NCI-H2171 treated with DMSO at 0.1 percent for 48 hours (cell line): ENCODE measurements around the gene ZNF598.

Experiments
- DNase-seq: peaks from one replicate; lab custom pipeline; 2025; lab: John Stamatoyannopoulos, UW

ZNF598 gene

GRCh38 chr16:1990351-1991134 is 19.1 kb downstream of the ZNF598 start:
- DNase-seq, result peak; percentile 22

GRCh38 chr16:1990101-1990350 is 19.6 kb downstream of the ZNF598 start:
- no peak for DNase-seq

DNA sequence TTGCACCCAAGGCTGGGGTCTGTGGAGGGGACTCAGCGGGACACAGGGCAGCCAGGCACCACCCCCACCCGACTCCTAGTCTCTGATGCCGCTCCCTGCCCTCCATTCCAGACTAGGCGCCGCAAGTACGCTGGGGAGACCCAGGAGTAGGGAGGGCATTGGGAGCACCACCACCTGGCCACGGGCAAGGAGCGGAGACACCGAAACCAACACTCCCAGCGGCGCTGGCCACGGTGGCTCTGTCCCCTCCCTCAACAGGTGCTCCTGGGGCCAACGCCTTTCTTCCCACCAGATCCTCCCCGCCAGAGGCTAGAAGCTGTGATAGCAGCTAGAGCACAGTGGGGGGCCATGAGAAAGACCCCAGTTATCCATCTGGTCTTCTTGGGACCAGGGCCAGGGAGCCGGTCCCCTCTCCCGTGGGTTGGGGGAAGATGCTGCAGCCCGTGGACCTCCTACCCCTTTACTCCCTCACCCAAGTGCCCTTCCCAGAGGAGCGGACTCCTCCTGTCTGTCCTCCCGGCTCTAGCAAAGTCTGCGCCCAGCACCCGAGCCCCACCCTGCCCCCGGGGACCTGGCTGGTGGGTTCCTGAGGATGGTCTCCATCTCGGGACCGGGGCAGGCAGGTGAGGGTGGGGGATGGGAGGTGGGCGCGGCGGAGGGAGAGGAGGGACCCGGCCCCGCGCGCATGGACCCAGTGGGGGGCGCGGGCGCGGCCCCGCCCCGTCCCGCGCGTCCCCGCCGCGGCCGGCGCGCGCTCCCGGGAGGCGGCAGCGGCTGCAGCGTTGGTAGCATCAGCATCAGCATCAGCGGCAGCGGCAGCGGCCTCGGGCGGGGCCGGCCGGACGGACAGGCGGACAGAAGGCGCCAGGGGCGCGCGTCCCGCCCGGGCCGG is 20.2 kb downstream of the ZNF598 start, which contains the start of gene SYNGR3:
Gene SYNGR3, plus strand, starts transcription at position 762 of the 892 bp plus-strand sequence. CDS start 133 bp downstream, outside the sequence.
- peak; percentile 72 for DNase-seq

DNA sequence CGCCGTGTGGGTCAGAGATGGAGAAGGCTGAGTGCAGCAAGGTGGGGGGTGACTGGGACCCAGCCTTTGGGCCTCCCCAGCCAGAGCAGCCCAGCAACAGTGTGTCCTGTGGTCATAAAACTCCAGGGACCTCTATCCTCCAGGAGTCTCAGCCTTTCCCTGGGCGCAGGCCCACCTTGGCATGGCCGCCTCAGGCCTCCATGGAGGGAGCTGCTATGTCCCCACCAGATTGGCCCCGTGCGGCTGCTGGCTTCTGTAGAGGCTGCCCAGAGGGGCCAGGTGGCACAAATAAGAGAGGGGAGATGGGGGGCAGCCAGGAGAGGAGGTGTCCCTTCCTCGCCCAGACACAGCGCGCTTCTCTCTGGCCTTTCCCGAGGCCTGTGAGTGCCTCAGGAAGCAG is 22.4 kb downstream of the ZNF598 start:
- DNase-seq, result no peak

DNA sequence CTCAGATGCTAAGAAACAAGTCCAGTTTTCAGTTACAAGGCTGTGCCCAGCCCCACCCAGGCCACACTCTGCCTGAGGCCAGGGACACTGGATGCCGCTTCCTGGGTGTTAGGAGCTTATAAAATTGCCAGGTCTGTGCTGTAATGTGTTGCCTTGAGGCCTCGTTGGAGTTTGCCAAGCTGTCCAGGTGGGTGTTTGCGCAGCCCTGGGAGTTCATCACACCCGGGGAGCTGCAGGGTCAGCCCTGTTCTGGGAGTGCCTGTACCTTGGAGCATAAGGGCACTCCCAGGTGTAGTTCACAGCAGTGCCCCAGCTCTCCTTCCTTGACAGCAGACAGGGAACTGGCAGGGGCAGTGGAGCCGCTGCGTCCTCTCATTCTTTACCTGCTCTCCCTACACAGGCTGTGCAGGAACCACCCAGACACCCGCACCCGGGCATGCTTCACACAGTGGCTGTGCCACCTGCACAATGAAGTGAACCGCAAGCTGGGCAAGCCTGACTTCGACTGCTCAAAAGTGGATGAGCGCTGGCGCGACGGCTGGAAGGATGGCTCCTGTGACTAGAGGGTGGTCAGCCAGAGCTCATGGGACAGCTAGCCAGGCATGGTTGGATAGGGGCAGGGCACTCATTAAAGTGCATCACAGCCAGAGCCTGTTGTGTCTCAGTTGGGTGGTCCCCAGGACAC is 24.0 kb downstream of the ZNF598 start:
- DNase-seq, result no peak

DNA sequence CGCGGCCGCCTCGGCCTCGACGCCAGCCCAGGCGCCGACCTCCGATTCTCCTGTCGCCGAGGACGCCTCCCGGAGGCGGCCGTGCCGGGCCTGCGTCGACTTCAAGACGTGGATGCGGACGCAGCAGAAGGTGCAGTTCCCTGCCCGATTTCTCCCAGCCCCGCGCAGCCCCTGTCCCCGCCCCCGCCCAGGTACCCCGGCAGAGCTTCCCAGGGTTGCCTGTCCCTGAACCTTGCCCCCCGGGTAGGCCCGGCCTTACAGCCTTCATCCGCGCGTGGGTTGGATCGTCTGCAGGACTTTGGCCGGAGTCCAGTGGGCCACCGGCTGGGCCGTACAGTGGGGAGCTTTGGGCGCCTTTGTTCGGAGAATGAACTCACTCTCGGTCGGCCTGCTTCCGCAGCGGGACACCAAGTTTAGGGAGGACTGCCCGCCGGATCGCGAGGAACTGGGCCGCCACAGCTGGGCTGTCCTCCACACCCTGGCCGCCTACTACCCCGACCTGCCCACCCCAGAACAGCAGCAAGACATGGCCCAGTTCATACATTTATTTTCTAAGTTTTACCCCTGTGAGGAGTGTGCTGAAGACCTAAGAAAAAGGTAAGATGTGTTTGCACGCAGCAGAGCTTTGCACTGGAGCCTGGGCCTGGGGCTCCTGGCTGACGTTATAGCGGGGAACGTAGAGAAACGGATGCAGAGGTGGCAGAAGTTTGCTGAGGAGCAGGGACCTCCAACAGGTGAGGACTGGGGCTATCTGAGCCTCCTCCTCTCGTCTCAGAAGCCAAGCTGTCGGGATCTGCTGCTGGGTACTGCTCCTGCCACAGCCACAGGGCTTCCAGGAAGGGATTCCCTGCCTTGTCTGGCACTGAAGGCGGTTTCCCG is 25.0 kb downstream of the ZNF598 start:
- peak; percentile 53 for DNase-seq

DNA sequence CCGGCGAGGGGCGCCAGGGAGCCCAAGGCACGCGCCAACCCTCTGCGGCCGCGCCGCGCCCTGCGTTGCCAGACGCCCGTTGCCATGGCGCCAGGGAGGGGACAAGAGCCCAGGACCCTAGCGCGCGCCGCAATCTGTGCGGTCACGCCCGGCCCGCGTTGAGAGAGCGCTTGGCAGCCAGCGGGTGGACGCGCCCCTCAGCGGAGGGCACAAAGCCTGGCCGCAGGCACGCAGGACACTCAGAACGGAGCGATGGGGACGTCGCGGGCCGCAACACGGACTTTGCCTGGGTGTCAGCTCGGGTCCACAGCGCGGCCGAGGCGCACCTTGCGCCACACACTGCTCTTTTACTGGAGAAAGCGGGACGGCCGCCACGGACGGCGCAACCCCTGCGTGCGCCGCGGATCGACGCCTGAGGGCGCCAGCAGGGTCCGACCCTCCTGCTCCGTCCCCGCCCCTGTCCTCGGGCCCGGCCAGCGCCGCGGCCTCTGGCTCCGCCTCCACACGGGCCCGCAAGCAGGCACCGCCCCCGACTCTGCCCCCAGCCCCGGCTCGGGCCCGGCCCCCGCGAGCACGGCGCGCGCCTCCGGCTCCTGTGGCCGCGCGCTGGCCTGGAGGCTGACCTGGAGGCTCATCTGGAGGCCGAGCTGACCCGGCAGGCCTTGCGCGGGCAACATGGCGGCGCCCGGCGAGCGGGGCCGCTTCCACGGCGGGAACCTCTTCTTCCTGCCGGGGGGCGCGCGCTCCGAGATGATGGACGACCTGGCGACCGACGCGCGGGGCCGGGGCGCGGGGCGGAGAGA is 25.9 kb downstream of the ZNF598 start, which contains the start of gene GFER:
Gene GFER, plus strand, starts transcription at position 650 of the 803 bp plus-strand sequence. Its CDS starts 26 bp downstream, at position 676.
- peak; percentile 74 for DNase-seq

- DNase-seq, result no peak
Observed at GRCh38 chr16:1982991-1983543, 26.6 kb downstream of the ZNF598 start.

- DNase-seq, result peak; percentile 26
Observed at GRCh38 chr16:1982013-1982433, 27.6 kb downstream of the ZNF598 start.

DNA sequence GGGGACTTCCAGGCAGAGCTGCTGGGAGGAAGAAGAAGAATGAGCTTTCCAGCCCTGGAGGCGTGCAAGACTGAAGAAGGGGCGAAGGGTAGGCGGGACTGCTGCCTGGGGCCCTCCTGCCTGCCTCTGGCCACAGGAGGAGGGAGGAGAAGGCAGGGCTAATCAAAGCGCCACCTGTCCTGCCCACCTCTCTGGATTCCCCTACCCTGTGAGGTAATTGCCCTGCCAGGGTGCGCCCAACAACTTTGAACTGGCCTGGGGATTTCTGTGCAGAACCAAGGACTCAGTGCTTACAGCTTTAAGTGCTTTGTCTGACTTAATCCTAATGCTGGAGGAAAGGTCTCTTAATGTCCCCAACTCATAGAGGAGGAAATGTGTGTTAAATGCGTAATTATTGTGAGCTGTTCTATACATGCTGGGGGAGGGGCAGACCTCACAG is 28.2 kb downstream of the ZNF598 start, which contains the start of gene NOXO1:
Gene NOXO1, minus strand, starts transcription at position 72 of the 439 bp plus-strand sequence. CDS start 290 bp downstream, outside the sequence.
- no peak for DNase-seq

DNA sequence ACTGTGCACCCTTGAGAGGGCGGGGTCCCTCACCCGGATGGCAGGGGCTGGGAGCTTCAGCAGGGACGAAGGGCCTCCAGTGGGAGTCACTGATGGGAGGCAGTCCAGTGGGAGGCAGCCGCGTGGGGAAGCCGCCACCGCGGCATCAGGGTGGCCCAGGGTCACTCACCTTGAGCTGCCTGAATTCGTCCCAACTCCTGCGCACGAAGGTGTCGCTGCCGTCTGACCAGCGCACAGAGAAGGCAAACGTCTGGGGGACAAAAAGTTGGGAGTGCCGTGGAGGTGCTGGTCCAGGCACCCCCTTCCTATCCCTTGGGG is 28.9 kb downstream of the ZNF598 start:
- no peak for DNase-seq

DNA sequence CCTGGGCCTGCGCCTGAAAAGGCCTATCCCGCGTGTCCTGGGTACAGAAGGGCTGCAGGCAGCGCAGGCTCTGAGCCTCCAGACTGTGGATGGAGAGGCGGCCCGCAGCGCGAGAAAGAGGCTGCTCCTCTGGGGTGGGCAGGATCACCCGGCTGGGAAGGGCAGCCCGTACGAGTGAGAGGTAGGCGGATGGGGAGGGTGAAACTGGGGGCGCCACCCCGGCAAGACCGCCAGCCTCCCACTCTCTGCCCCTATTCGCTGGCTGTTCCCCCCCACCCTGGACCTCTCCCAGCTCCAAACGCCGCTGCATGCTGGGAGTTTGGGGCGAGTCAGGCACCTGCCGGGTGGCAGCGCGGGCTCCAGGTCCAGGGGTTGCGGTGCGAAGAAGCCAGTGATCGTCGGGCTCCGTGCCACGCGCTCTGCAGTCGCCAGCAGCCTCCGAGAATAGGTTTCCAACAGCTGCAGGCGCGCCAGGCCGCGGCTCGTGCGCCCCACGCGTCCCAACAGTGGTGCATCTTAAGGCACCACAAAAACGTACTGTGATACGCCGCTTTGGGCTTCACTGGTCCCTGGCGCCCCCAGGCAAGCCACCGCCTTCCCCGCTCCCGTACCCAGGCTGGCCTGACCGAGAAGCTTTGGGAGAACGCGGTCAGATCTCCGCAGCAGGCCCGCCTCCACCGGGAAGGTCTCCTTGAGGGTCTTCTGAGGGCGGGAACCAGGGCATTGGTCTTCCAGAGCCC is 29.4 kb downstream of the ZNF598 start:
- peak; percentile 42 for DNase-seq

DNA sequence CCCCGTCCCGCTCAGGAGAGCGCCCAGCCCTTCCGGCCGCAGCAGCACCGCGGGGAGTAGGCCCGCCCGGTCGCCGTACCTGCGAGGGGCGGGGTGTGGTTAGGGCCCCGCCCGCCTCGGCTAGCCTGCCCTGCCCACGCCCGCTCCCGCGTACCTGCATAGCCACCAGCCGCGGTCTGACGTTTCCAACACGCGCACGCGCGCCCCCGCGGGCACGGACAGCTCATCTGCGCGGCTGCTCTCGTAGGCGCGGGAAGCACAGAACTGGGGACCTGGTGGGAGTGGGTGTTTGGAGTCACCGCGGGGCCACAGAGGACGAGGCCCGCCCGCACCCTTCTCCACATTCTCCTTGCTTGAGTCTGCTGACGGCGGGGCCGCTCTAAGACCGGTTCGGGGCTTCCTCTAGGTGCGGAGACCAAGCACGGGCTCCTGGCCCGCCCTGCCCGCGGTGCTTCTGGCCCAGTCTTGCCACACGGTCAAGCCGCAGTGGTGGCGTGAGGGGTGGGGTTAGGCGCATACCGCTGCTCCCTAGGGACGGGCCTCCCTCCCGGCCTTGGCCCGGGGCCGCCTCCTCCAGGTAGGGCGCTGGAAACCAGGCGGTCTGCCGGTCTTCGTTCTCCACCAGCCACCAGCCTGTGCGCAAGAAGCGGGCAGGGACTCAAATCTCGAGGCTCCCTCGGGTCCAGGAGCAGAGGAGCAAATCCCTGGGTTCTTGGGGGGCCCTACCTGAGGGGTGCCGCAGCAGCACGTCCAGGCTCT is 30.2 kb downstream of the ZNF598 start:
- peak; percentile 32 for DNase-seq

- no peak for DNase-seq
Observed at GRCh38 chr16:1978476-1979120, 31.0 kb downstream of the ZNF598 start.

DNA sequence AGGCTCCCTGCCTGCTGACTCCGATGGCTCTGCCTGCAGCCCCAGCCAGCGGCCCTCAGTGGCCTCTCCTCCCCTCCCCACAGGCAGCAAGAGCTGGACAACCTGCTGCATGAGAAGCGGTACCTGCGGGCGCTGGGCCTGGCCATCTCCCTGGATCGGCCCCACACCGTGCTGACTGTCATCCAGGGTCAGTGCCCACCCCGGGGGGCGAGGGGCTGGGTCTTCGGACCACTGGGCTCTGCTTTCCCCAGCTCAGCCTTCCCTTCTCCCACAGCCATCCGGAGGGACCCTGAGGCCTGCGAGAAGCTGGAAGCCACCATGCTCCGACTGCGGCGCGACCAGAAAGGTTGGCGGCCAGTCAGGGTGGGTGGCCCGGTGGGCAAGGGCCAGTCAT is 31.7 kb downstream of the ZNF598 start:
- no peak for DNase-seq

DNA sequence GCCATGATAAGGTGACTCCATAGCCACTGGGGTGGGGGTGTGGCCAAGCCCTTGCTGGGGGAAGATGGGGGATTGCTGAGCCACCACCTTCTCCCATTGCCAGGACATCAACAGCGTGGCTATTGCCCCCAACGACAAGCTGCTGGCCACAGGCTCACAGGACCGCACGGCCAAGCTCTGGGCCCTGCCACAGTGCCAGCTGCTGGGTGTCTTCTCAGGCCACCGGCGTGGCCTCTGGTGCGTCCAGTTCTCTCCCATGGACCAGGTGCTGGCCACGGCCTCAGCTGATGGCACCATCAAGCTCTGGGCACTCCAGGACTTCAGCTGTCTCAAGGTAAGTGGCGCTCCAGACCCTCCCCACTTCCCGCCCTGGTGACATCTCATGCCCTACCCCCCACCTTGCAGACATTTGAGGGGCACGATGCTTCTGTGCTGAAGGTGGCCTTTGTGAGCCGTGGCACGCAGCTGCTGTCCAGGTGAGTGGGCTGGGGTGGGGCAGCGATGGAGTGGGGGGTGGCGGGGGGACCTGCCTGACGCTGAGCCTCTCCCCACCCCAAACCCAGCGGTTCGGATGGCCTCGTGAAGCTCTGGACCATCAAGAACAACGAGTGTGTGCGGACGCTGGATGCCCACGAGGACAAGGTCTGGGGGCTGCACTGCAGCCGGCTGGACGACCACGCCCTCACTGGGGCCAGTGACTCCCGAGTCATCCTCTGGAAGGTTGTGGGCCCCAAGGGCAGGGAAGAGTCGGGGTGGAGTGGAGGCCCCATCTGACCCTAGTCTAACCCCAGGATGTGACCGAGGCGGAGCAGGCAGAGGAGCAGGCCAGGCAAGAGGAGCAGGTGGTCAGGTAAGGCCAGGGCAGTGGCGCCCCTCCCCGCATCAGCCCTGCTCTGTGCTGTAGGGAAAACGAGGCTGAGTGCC is 32.4 kb downstream of the ZNF598 start:
- DNase-seq, result no peak

DNA sequence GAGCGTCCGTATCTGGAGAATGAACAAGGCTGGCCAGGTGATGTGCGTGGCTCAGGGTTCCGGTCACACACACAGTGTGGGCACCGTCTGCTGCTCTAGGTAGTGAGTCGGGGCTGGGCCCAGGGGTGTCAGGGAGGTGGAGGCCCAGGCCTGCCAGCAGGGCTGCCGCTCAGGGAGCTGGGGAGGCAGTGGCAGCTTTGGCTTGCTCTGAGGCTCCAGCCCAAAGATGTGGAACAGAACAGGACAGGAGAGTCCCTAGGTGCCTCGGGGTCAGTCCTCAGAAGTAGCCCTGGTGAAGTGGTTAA is 33.5 kb downstream of the ZNF598 start:
- DNase-seq, result no peak
